Cardiac fibroblast (primary cell): Measurements from ENCODE around the gene C1R.

Source experiments
- DNase-seq, 2 donors: peaks; one replicate each; pipeline versions ENCODE4 v3.0.0 to v3.0.0-alpha.2; 2010; ENCODE audit warnings: low read depth in 2 of 2
- H3K4me3 ChIP-seq, 2 donors: replicated peaks in 1 of 2; 1 replicate in 1 of 2; 2 replicates in 1 of 2; pipeline ENCODE4 v1.5.1; 2011; ENCODE audit warnings: low read depth in 2 of 2, low read length in 2 of 2, mild to moderate bottlenecking in 2 of 2, moderate library complexity in 1 of 2
- CTCF ChIP-seq: IDR thresholded peaks from one replicate; pipeline ENCODE4 v1.5.1; 2011; ENCODE audit warnings: low read depth, mild to moderate bottlenecking, low read length, inconsistent platforms

Gene C1R

GRCh38 chr12:7072035-7072434 is 20.2 kb downstream of the C1R start:
- TF ChIP-seq CTCF, result no peak
- DNase-seq, result no peak
- no peak overlapping the region for H3K4me3 ChIP-seq

GRCh38 chr12:7069386-7069785 is 22.9 kb downstream of the C1R start:
- no peak overlapping the region for H3K4me3 ChIP-seq
- TF ChIP-seq CTCF, result no peak
- no peak for DNase-seq

GRCh38 chr12:7068994-7069346 is 23.3 kb downstream of the C1R start:
- TF ChIP-seq CTCF, result no peak
- DNase-seq, result no peak
- no peak overlapping the region for H3K4me3 ChIP-seq

DNA sequence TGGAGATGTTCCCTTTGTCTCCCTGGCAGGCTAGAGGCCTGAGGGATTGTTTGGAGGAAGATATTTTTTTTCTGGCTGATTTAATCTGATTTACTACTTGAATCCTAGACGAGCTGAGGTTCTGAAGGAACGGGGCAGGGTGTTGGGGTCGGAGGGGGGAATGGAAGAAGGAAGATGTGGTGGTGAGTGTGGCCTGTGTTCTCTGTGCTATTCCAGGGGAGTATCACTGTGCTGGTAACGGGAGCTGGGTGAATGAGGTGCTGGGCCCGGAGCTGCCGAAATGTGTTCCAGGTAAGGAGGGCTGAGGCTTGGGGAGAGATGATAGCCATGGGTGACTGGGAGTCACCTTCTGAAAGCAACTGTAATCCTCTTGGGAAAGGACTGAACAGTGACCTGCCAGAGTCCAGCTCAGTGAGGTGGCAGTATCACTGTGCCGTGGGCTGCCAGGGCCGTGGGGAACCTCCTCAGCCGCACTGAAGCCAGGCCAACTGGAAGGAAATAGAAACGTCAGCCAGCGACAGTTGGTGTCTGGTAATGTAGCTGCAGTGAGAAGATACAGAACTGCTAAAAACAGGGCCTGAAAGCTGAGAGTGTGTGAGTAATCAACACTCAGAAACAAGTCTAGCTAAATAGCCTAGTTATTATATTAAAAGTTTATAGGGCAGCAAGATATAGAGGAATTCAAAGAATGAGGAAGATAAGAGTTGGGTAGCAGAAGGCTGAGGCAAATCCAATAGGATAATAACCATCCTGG is 23.8 kb downstream of the C1R start:
- H3K4me3 ChIP-seq, result no peak overlapping the region

DNA sequence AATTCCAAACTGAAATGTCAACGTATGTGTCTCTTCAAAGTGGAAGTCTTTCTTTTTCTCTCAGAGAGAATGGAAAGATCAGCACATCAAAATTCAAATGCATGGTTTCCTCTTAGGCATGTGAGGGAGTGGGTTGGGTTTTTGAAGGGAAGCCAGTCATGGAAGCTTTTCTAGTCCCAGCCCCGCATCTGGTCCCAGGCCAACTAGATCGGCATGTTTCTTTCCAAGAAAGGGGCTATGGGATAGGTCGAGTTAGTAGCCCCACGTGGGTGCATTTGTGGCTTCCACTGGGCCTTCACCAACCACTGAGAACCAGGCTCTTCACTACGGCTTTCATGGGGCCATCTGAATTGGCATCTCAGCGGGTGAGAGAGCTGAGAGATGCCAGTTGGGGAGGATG is 25.1 kb downstream of the C1R start:
- no peak for TF ChIP-seq CTCF
- H3K4me3 ChIP-seq, result no peak overlapping the region
- DNase-seq, result no peak

More for the DNA sequence above, 23.8 kb downstream of the C1R start:
- no peak for TF ChIP-seq CTCF
- DNase-seq, result peak in 1 of 2 donors; percentile 82

GRCh38 chr12:7066596-7066995 is 25.6 kb downstream of the C1R start:
- DNase-seq, result no peak
- no peak overlapping the region for H3K4me3 ChIP-seq
- TF ChIP-seq CTCF, result no peak
